Activated CD8-positive, alpha-beta memory T cell treated with anti-CD3 and anti-CD28 coated beads for 4 hours (primary cell): ENCODE results near the gene DIPK1A.
A peak's percentile ranks its signal among the peaks of the same experiment; 100 is the strongest.
"Not testable (repeated sequence)": the region's sequence is repeated elsewhere in the genome, so short reads cannot be mapped to it uniquely, and the experiment has no call there.

Experiments
- DNase-seq, 2 donors: peaks; one replicate each; pipeline ENCODE4 v3.0.0-alpha.2; 2020; ENCODE audit warnings: low read depth in 2 of 2

DIPK1A gene

GRCh38 chr1:92980732-92981647 lies 19.7 kb upstream of the DIPK1A start:
- DNase-seq, result peak in 1 of 2 donors; percentile 7

- DNase-seq, result no peak
Measured at GRCh38 chr1:92975551-92976232, 14.4 kb upstream of the DIPK1A start.

GRCh38 chr1:92974112-92974511 lies 12.8 kb upstream of the DIPK1A start:
- DNase-seq, result not testable (repeated sequence)

- DNase-seq, result no peak
Measured at GRCh38 chr1:92973203-92973897, 12.1 kb upstream of the DIPK1A start.

GRCh38 chr1:92972409-92973129 lies 11.3 kb upstream of the DIPK1A start:
- DNase-seq, result no peak

GRCh38 chr1:92971932-92972331 lies 10.7 kb upstream of the DIPK1A start:
- DNase-seq, result not testable (repeated sequence)

GRCh38 chr1:92970990-92971689 lies 9.9 kb upstream of the DIPK1A start:
- no peak for DNase-seq

- no peak for DNase-seq
Measured at GRCh38 chr1:92969517-92969916, 8.3 kb upstream of the DIPK1A start.

GRCh38 chr1:92968138-92969032 lies 7.1 kb upstream of the DIPK1A start:
- DNase-seq, result no peak

GRCh38 chr1:92964998-92965397 lies 3.7 kb upstream of the DIPK1A start:
- no peak for DNase-seq

GRCh38 chr1:92964316-92964715 lies 3.1 kb upstream of the DIPK1A start:
- no peak for DNase-seq

GRCh38 chr1:92961896-92962752 lies 862 bp upstream of the DIPK1A start:
- peak; percentile 24 to 63 for DNase-seq

GRCh38 chr1:92960395-92961130 lies 699 bp downstream of the DIPK1A start:
- DNase-seq, result peak; percentile 29 to 54

- no peak for DNase-seq
Measured at GRCh38 chr1:92958203-92958970, 2.9 kb downstream of the DIPK1A start.

- DNase-seq, result no peak
Measured at GRCh38 chr1:92957030-92957734, 4.1 kb downstream of the DIPK1A start.

GRCh38 chr1:92956254-92957029 lies 4.8 kb downstream of the DIPK1A start:
- no peak for DNase-seq
